Effector memory CD4-positive, alpha-beta T cell (primary cell): ENCODE data around the gene CC2D2A.
A peak's percentile ranks its signal among the peaks of the same experiment; 100 is the strongest.

Experiments used
- DNase-seq, 3 donors: peaks; one replicate each; pipeline ENCODE4 v3.0.0-alpha.2; 2020
- H3K27ac ChIP-seq: 2 replicates; pipeline ENCODE4 v1.7.0; 2013; ENCODE audit warnings: mild to moderate bottlenecking, low read length, moderate library complexity; ENCODE audit not compliant: insufficient read depth, poor library complexity, severe bottlenecking
- H3K27me3 ChIP-seq: replicated peaks from 2 replicates; pipeline ENCODE4 v1.7.0; 2013; ENCODE audit warnings: mild to moderate bottlenecking, low read length; ENCODE audit not compliant: insufficient read depth, control insufficient read depth, poor library complexity, severe bottlenecking
- H3K36me3 ChIP-seq: 2 replicates; pipeline ENCODE4 v1.7.0; 2013; ENCODE audit warnings: mild to moderate bottlenecking, low read length, moderate library complexity; ENCODE audit not compliant: control insufficient read depth, insufficient read depth
- H3K4me1 ChIP-seq: 2 replicates; pipeline ENCODE4 v1.7.0; 2013; ENCODE audit warnings: low read length, mild to moderate bottlenecking; ENCODE audit not compliant: control insufficient read depth, insufficient read depth, poor library complexity, severe bottlenecking
- H3K4me3 ChIP-seq: 2 replicates; pipeline ENCODE4 v1.7.0; 2013; ENCODE audit warnings: low read length, low read depth, mild to moderate bottlenecking; ENCODE audit not compliant: insufficient read depth, poor library complexity, severe bottlenecking
- H3K9me3 ChIP-seq: 2 replicates; pipeline ENCODE4 v1.7.0; 2013; ENCODE audit warnings: mild to moderate bottlenecking, low read length, moderate library complexity; ENCODE audit not compliant: control insufficient read depth
- total RNA-seq, 3 donors: gene quantifications; one replicate each; lab custom pipeline; 2026; lab: John Stamatoyannopoulos, UW

CC2D2A gene
- 0.35 to 0.77 (median 0.44) reads per million in 3 donors for total RNA-seq

DNA sequence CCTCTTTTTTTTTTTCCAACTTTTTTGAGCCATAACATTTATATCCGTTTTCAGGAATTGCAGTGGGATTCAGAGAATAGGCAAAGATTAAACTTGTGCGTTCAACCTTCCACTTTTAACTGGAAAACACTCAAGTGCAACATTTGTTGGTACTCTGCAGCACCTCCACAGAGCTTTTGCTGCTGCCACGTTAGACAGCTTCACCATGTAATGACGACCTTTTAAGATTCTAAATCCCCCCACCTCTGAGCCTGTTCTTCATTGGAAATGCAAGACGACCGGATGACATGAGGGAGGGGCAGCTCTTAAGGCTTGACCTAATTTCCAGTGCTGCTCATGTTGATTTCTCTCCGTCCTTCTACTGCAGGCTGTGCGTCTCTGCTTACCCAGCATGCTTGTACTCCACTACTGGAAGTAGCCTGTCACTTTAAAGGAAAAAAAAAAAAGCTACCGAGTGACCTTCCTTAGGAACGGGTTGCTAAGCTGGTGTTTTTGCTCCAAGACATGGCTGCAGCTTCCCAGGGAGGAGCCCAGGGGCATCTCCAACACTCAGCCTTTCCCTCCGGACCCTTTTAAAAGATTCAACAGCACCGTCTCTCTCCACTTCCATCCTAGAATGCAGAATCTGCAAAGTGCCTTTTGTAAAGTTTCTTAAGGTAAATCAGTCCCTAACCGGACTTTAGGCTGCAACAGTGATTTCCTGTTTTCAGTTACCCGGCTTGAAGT lies at the start of gene CC2D2A:
Gene CC2D2A (plus strand): TSS at position 481 of the 726 bp plus-strand sequence. CDS start 6,051 bp downstream, outside the sequence.
- H3K4me3 ChIP-seq: peak within 1 kb of the TSS; percentile 33
- DNase-seq: no peak
- no peaks in the 10 kb centered on the region for H3K9me3 ChIP-seq
- no peaks in the 10 kb centered on the region for H3K4me1 ChIP-seq
- H3K27me3 ChIP-seq: no peaks in the 10 kb centered on the region
- H3K27ac ChIP-seq: no peak within 1 kb of the TSS
- no peaks in the 10 kb centered on the region for H3K36me3 ChIP-seq

DNA sequence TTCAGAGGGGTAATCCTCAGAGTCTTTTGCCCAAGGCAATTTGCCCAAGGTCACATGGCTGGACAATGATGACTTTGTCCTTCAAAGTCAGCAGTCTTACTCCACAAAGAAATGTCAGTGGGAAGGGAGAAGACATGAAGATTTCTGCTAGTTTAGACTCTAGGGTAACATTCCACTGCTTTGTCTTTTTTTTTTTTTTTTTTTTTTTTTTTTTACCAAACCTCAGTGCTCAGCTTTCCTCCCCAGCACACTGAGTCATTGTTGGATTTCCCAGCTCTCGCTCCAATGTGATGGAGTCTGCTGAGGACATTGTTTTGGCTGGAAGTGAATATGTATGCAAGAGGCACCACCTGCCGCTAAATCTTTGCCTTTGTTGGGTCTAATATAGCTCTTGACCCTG lies 49.0 kb upstream of the CC2D2A start:
- no peak for DNase-seq
- Histone ChIP-seq H3K9me3 (no peaks in the 10 kb centered on the region), H3K27ac (no peak overlapping the region), H3K36me3 (no peaks in the 10 kb centered on the region), H3K27me3 (no peaks in the 10 kb centered on the region), H3K4me3 (no peak overlapping the region), H3K4me1 (no peaks in the 10 kb centered on the region)

DNA sequence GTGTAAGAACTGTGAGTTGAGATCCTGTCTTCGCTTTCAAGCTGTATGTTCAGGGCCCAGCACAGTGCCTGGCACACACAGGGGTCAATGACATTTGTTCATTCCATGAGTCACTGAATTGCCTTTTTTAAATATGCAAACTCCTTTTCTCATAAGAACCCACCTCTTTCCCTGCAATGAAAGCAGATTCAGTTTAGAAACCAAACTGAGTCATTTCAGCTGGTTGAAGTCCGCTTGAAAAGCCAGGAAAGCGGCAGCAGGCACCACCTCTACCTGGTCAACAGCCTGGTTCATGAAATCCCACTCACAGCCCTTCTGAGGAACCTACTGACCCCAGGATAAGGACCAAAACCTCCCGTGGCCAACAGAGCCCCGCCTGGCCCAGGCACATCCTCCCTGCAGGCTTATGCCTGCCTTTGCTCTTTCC lies 46.4 kb upstream of the CC2D2A start:
- H3K4me3 ChIP-seq: no peak overlapping the region
- H3K36me3 ChIP-seq: no peaks in the 10 kb centered on the region
- H3K27ac ChIP-seq: no peak overlapping the region
- H3K27me3 ChIP-seq: no peaks in the 10 kb centered on the region
- no peaks in the 10 kb centered on the region for H3K9me3 ChIP-seq
- H3K4me1 ChIP-seq: no peaks in the 10 kb centered on the region
- DNase-seq: no peak

DNA sequence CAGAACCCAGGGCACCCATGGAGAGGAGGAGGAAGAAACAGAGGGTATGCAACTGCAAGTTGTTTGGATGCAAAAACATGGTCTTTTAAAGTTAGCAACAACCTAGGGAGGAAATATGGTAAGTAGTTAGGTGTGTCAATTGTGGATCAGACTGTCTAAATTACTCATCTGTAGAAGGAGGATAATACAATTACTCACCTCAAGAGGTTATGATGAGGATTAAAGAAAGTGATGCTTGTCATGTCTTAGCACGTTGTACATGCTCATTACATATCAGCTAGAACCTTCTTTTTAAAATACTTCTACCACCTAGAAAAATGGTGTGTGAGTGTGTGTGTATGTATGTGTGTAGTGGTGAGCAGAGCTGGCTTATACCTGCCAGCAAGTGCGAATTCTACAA lies 44.2 kb upstream of the CC2D2A start:
- DNase-seq: no peak
- Histone ChIP-seq H3K36me3 (no peaks in the 10 kb centered on the region), H3K4me1 (no peaks in the 10 kb centered on the region), H3K27me3 (no peaks in the 10 kb centered on the region), H3K9me3 (no peaks in the 10 kb centered on the region), H3K27ac (no peak overlapping the region), H3K4me3 (no peak overlapping the region)

DNA sequence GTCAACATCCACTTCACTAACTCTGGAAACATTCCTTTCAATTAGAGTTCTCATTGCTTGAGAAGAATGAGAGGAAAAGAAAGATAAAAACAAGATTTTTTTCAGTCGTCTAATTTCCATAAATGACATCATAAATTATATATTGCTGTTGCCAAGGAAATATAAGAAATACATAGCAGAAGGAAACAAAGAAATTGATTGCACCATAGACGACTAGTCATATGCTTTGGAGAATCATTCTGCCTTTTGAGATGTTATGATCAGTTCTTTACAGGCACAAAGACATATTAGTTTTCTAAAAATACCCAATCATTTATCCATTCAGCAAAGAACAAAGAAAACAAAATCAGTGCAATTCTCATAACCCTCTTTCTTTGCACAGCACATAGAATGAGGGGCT lies 42.5 kb upstream of the CC2D2A start:
- H3K27ac ChIP-seq: no peak overlapping the region
- no peaks in the 10 kb centered on the region for H3K36me3 ChIP-seq
- no peak for DNase-seq
- H3K4me1 ChIP-seq: no peaks in the 10 kb centered on the region
- no peak overlapping the region for H3K4me3 ChIP-seq
- no peaks in the 10 kb centered on the region for H3K9me3 ChIP-seq
- H3K27me3 ChIP-seq: no peaks in the 10 kb centered on the region

DNA sequence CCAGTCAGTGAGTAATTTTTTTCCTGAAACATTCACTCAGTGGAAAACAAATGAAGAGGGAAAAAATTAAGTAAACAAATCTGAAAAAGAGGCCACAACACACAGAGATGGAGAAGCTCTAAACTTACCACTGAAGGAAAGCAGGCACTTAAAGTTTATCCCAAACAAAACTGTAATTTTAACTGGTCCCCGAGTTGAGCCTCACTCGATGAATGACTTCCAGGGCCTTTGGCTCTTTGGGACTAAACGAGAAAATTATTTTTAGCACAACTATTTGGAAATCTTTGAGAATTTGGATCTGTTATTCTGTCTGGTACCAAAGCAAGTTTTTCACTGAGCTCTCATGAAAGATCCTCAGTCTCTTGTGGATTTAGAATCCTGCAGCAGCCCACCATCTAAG lies 42.0 kb upstream of the CC2D2A start, which contains the start of gene C1QTNF7:
Gene C1QTNF7 (plus strand): TSS at position 333 of the 400 bp plus-strand sequence. CDS start 7,711 bp downstream, outside the sequence.
- H3K36me3 ChIP-seq: no peaks in the 10 kb centered on the region
- no peaks in the 10 kb centered on the region for H3K9me3 ChIP-seq
- no peak within 1 kb of the TSS for H3K27ac ChIP-seq
- H3K27me3 ChIP-seq: no peaks in the 10 kb centered on the region
- H3K4me3 ChIP-seq: no peak within 1 kb of the TSS
- H3K4me1 ChIP-seq: no peaks in the 10 kb centered on the region
- DNase-seq: no peak

DNA sequence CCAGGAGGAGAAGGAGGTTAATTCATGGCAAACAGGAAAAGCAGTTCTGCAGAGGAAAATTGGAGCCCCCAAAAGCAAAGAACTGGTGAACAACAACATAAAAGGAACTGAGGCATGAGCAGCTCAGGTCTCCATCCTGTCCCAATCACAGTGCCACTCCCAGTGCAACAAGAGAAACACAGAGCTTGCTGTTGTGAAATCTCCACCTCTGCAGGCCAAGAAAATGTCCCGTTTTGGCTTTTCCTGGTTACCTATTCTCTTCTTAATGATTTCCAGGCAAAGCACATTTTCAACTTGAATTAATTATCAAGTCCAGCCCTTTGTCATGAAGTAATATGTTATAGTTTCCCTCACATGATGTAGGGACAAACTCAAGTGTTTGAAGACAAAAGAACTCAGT lies 41.1 kb upstream of the CC2D2A start:
- Histone ChIP-seq H3K4me3 (no peak overlapping the region), H3K27me3 (no peaks in the 10 kb centered on the region), H3K27ac (no peak overlapping the region), H3K9me3 (no peaks in the 10 kb centered on the region), H3K4me1 (no peaks in the 10 kb centered on the region), H3K36me3 (no peaks in the 10 kb centered on the region)
- no peak for DNase-seq

DNA sequence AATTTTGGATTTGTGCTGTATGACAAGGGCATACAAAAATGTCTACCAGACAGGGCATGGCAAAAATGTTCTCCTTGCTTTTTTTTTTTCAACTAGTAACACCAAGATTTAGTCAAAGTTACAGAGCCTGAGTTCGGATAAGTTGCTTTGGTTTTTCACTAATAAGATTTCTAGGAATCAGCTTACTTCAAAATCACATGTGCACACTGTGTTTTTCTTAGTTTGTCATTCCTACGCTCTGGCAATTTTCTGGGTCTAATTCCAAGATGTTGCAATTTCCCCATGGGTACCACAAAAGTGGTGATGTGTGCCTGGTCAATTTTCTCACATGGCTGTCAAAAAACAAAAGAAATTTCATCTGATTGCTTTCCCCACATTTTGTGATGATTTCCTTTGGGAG lies 35.6 kb upstream of the CC2D2A start:
- Histone ChIP-seq H3K36me3 (no peaks in the 10 kb centered on the region), H3K4me3 (no peak overlapping the region), H3K9me3 (no peaks in the 10 kb centered on the region), H3K27ac (no peak overlapping the region), H3K27me3 (no peaks in the 10 kb centered on the region), H3K4me1 (no peaks in the 10 kb centered on the region)
- DNase-seq: no peak

DNA sequence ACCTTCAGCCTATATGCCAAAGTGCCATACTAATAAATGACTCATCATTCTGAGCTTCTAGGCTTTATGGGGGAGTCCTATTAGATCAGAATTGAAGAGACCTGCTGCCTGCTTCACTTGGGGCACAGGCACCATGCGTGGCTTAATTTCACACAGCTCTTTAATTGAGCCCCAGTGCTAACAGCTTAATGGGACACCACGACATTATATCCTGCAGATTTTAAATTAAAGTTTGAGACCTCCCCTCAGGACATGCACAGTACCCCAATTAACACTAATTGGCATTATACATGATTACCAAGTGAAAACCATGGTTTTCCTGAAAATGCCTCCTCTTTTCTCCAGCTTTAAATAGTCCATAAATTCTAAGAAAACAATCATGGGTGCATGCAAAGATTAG lies 35.0 kb upstream of the CC2D2A start:
- H3K9me3 ChIP-seq: no peaks in the 10 kb centered on the region
- no peak overlapping the region for H3K27ac ChIP-seq
- no peak for DNase-seq
- H3K4me1 ChIP-seq: no peaks in the 10 kb centered on the region
- no peaks in the 10 kb centered on the region for H3K36me3 ChIP-seq
- H3K4me3 ChIP-seq: no peak overlapping the region
- H3K27me3 ChIP-seq: no peaks in the 10 kb centered on the region

DNA sequence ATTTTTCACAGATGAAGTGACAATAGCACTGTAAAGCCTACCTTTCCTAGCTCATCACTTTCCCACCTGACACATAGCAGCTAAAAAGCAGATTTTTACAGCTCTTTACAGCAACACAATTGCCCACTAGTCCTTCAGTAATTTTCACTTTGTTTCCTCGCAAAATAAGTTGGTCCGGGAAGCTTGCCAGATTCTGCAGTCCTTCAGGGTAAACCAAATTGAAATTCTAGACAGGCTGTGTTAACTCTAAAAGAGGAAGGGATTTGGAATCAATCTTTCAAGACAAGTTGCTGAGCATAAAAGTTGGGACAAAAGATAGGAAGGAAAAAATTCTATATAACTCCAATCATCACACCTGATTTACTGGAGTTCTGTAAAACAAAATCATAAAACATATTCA lies 33.2 kb upstream of the CC2D2A start:
- Histone ChIP-seq H3K27me3 (no peaks in the 10 kb centered on the region), H3K4me3 (no peak overlapping the region), H3K9me3 (no peaks in the 10 kb centered on the region), H3K36me3 (no peaks in the 10 kb centered on the region), H3K27ac (no peak overlapping the region), H3K4me1 (no peaks in the 10 kb centered on the region)
- no peak for DNase-seq
